H1 (cell line): ENCODE data around the gene GHRL. TPM values are rescaled to one million over a fixed set of nuclear protein-coding genes. Genes with fewer than 3 reads are reported as not detected.

Experiments used
- CTCF ChIA-PET: fragments of 300-600 bp; sonication (Branson Sonifier 250); formaldehyde crosslinking; loops from one replicate; lab custom pipeline; 2021; ENCODE audit not compliant: partially characterized antibody; lab: Charles Lee
- POLR2A ChIA-PET: fragments of 300-600 bp; sonication (Branson Sonifier 250); formaldehyde crosslinking; loops from one replicate; lab custom pipeline; 2021; ENCODE audit warnings: inconsistent platforms; ENCODE audit not compliant: partially characterized antibody; lab: Charles Lee
- DNase-seq, 2 experiments: peaks; one replicate each; pipeline versions ENCODE4 v3.0.0 to v3.0.0-alpha.2; 2010 to 2022; ENCODE audit warnings: low spot score in 2 of 2, low read depth in 1 of 2, mixed read lengths in 1 of 2
- FAIRE-seq: peaks from 2 replicates; lab custom pipeline; 2011; peaks lifted over from hg19 to GRCh38; lab: Jason Lieb, UNC
- H2AFZ ChIP-seq: 2 replicates; pipeline ENCODE4 v1.8.1; 2012; ENCODE audit warnings: low read length, inconsistent platforms
- H2AK5ac ChIP-seq: 2 replicates; pipeline ENCODE4 v1.6.1; 2013; ENCODE audit warnings: low read depth, low read length
- H2BK120ac ChIP-seq: replicated peaks from 2 replicates; pipeline ENCODE3; 2013; ENCODE audit warnings: low read depth, low read length, inconsistent platforms
- H2BK12ac ChIP-seq: 2 replicates; pipeline ENCODE4 v1.6.1; 2013; ENCODE audit warnings: low read depth, low read length
- H2BK15ac ChIP-seq: 2 replicates; pipeline ENCODE4 v1.6.1; 2013; ENCODE audit warnings: low read length
- H2BK20ac ChIP-seq: 2 replicates; pipeline ENCODE4 v1.6.1; 2013; ENCODE audit warnings: low read length
- H2BK5ac ChIP-seq: 2 replicates; pipeline ENCODE4 v1.6.1; 2013; ENCODE audit warnings: low read depth, low read length
- H3K14ac ChIP-seq: 2 replicates; pipeline ENCODE4 v1.6.1; 2013; ENCODE audit warnings: inconsistent platforms; ENCODE audit not compliant: insufficient read length
- H3K18ac ChIP-seq: 2 replicates; pipeline ENCODE4 v1.6.1; 2013; ENCODE audit warnings: low read length; ENCODE audit errors: extremely low read depth
- H3K23ac ChIP-seq: 2 replicates; pipeline ENCODE4 v1.6.1; 2013; ENCODE audit warnings: inconsistent platforms; ENCODE audit not compliant: insufficient read length
- H3K23me2 ChIP-seq: 2 replicates; pipeline ENCODE4 v1.6.1; 2013; ENCODE audit warnings: low read depth, low read length
- H3K27ac ChIP-seq: 2 replicates; pipeline ENCODE4 v1.6.1; 2011; ENCODE audit warnings: low read depth, low read length, inconsistent platforms
- H3K27me3 ChIP-seq, 4 experiments: replicated peaks in 1 of 4; 1 replicate in 1 of 4; 2 replicates in 3 of 4; pipeline versions ENCODE4 v1.6.1 to v1.8.1; 2011 to 2013; ENCODE audit warnings: low read length in 3 of 4, mild to moderate bottlenecking in 3 of 4, inconsistent platforms in 2 of 4, mixed read lengths in 2 of 4, moderate library complexity in 1 of 4; ENCODE audit not compliant: control insufficient read depth in 3 of 4, insufficient read depth in 3 of 4; ENCODE audit errors: extremely low read depth in 1 of 4
- H3K36me3 ChIP-seq, 4 experiments: 2 replicates each; pipeline versions ENCODE4 v1.6.1 to v1.8.1; 2011 to 2013; ENCODE audit warnings: mild to moderate bottlenecking in 4 of 4, low read length in 3 of 4, moderate library complexity in 2 of 4, control low read depth in 1 of 4, inconsistent platforms in 1 of 4; ENCODE audit not compliant: insufficient read depth in 4 of 4, control insufficient read depth in 2 of 4
- H3K4ac ChIP-seq: replicated peaks from 2 replicates; pipeline ENCODE3; 2013; ENCODE audit warnings: low read length, low read depth, mixed read lengths, inconsistent platforms; ENCODE audit not compliant: insufficient read length
- H3K4me1 ChIP-seq, 4 experiments: replicated peaks in 1 of 4; 1 replicate in 1 of 4; 2 replicates in 3 of 4; pipeline versions ENCODE4 v1.6.1 to v1.8.1; 2011 to 2013; ENCODE audit warnings: low read length in 3 of 4, inconsistent platforms in 2 of 4, mixed read lengths in 1 of 4; ENCODE audit not compliant: insufficient read depth in 4 of 4, control insufficient read depth in 3 of 4
- H3K4me2 ChIP-seq, 2 experiments: 2 replicates each; pipeline versions ENCODE4 v1.6.1 to v1.8.1; 2011 to 2013; ENCODE audit warnings: low read depth in 2 of 2, low read length in 2 of 2, control low read depth in 1 of 2, inconsistent platforms in 1 of 2, mild to moderate bottlenecking in 1 of 2; ENCODE audit not compliant: insufficient read depth in 1 of 2
- H3K4me3 ChIP-seq, 4 experiments: fragments of 200-600, 300-600 bp in 1 of 4; sonication (generic), shearing (Covaris generic), sonication (Bioruptor Twin) in 1 of 4; 2 replicates each; pipeline versions ENCODE4 v1.5.1 to v1.8.1; 2011 to 2016; ENCODE audit warnings: low read length in 4 of 4, low read depth in 3 of 4, control low read depth in 2 of 4, inconsistent platforms in 2 of 4, mild to moderate bottlenecking in 2 of 4, mixed read lengths in 1 of 4, moderate library complexity in 1 of 4; ENCODE audit not compliant: insufficient read depth in 2 of 4; ENCODE audit errors: extremely low read depth in 1 of 4
- H3K56ac ChIP-seq: replicated peaks from 2 replicates; pipeline ENCODE3; 2013; ENCODE audit warnings: low read depth, mild to moderate bottlenecking, mixed read lengths, low read length, inconsistent platforms; ENCODE audit not compliant: insufficient read length
- H3K79me1 ChIP-seq: 2 replicates; pipeline ENCODE4 v1.6.1; 2013; ENCODE audit warnings: low read depth, low read length, control low read depth
- H3K79me2 ChIP-seq, 2 experiments: 2 replicates each; pipeline versions ENCODE4 v1.6.1 to v1.8.1; 2012 to 2013; ENCODE audit warnings: low read length in 2 of 2, mild to moderate bottlenecking in 2 of 2, inconsistent platforms in 1 of 2; ENCODE audit not compliant: insufficient read depth in 2 of 2, control insufficient read depth in 1 of 2
- H3K9ac ChIP-seq, 4 experiments: replicated peaks in 1 of 4; 1 replicate in 1 of 4; 2 replicates in 3 of 4; pipeline versions ENCODE4 v1.6.1 to v1.8.1; 2011 to 2013; ENCODE audit warnings: low read depth in 3 of 4, low read length in 3 of 4, control low read depth in 2 of 4, mild to moderate bottlenecking in 2 of 4, moderate library complexity in 2 of 4, inconsistent platforms in 1 of 4; ENCODE audit errors: extremely low read depth in 1 of 4
- H3K9me3 ChIP-seq, 2 experiments: 2 replicates each; pipeline versions ENCODE4 v1.6.1 to v1.8.1; 2012 to 2013; ENCODE audit warnings: mild to moderate bottlenecking in 2 of 2, moderate library complexity in 2 of 2, control low read depth in 1 of 2, inconsistent platforms in 1 of 2, low read depth in 1 of 2, low read length in 1 of 2, mixed read lengths in 1 of 2; ENCODE audit not compliant: insufficient read depth in 2 of 2
- H4K20me1 ChIP-seq, 2 experiments: replicated peaks in 1 of 2; 2 replicates each; pipeline versions ENCODE3 to v1.8.1; 2011 to 2013; ENCODE audit warnings: inconsistent platforms in 2 of 2, low read length in 2 of 2, mild to moderate bottlenecking in 1 of 2; ENCODE audit not compliant: insufficient read depth in 2 of 2, control insufficient read depth in 1 of 2
- H4K5ac ChIP-seq: 2 replicates; pipeline ENCODE4 v1.6.1; 2013; ENCODE audit warnings: low read length, low read depth, mixed read lengths, inconsistent platforms; ENCODE audit not compliant: insufficient read length
- H4K8ac ChIP-seq: 2 replicates; pipeline ENCODE4 v1.8.0; 2013; ENCODE audit warnings: mild to moderate bottlenecking, moderate library complexity, low read length, inconsistent platforms; ENCODE audit not compliant: insufficient read depth; ENCODE audit errors: extremely low read depth
- H4K91ac ChIP-seq: replicated peaks from 2 replicates; pipeline ENCODE3; 2013; ENCODE audit warnings: low read length, mixed read lengths, inconsistent platforms; ENCODE audit not compliant: insufficient read length
- WGBS, 2 experiments: shearing (Covaris generic) in 1 of 2; methylation state at CpG; one replicate each; pipeline versions ENCODE4 v1.1.6 to v1.1.7; 2013 to 2015; ENCODE audit warnings: low lambda C conversion rate in 2 of 2, mixed read lengths in 2 of 2, inconsistent platforms in 1 of 2, low coverage in 1 of 2, missing lambda C conversion rate in 1 of 2; ENCODE audit not compliant: insufficient replicate concordance in 2 of 2, insufficient coverage in 1 of 2, insufficient read length in 1 of 2; ENCODE audit errors: extremely low coverage in 1 of 2, missing lambda C conversion rate in 1 of 2; 5-methylcytosine and 5-hydroxymethylcytosine counted together
- polyA plus RNA-seq, 7 experiments: library from polyadenylated mRNA; depleted of rRNA in 3 of 7; stranded (reverse) in 5 of 7; unstranded in 2 of 7; fragments of >200 nt in 5 of 7; fragments of 200-250 nt in 2 of 7; gene quantifications; 1 replicate in 5 of 7; 2 replicates in 1 of 7; 4 replicates in 1 of 7; pipeline versions ENCODE4 v1.2.1 to v1.2.3, GENCODE V29; 2011 to 2013; ENCODE audit warnings: missing spikeins in 2 of 7, mixed read lengths in 2 of 7
- total RNA-seq: library from RNA; stranded (reverse); fragmentation: NEBNext Ultra II Directional; extraction: Animal tissue kit (Norgen Biotek cat#: 25700); gene quantifications from 2 replicates; pipeline ENCODE4 v1.2.1, GENCODE V29; 2021

Gene GHRL
- total and polyA plus RNA-seq, 2 of the 8 experiments (the other 6 are each of a cell fraction or from before 2014, with no cell fraction given), result 0.32 to 0.35 TPM

- no peak for FAIRE-seq
- CTCF ChIA-PET, result interaction anchor here (0.6 to 2.2 kb wide), 7 partner anchors 9 to 111 kb away, joined by 3 to 9 read pairs (median 4); partner anchors contain the start of gene GHRL
- Histone ChIP-seq H2AFZ (no peak overlapping the region), H3K4me2 (no peak overlapping the region), H2BK120ac (no peak overlapping the region), H3K27ac (no peak overlapping the region), H4K91ac (no peak overlapping the region), H3K9me3 (no peaks in the 10 kb centered on the region), H2BK5ac (no peak overlapping the region), H3K56ac (no peak overlapping the region), H2AK5ac (no peak overlapping the region), H3K9ac (no peak overlapping the region), H4K5ac (no peak overlapping the region), H2BK20ac (no peak overlapping the region), H2BK15ac (no peak overlapping the region), H3K4ac (no peak overlapping the region), H3K14ac (no peak overlapping the region), H3K79me1 (no peaks in the 10 kb centered on the region), H3K18ac (no peak overlapping the region), H3K23ac (no peak overlapping the region), H2BK12ac (no peak overlapping the region), H3K4me1 (peaks cover 0 to 7% (median 4%) of the 10 kb centered on the region in 4 experiments; a peak in 5 of 7 replicates), H3K79me2 (no peaks in the 10 kb centered on the region), H3K23me2 (no peaks in the 10 kb centered on the region), H3K27me3 (no peaks in the 10 kb centered on the region), H4K20me1 (peaks cover 0 to 3% of the 10 kb centered on the region in 2 experiments), H3K4me3 (no peak overlapping the region), H4K8ac (no peak overlapping the region), H3K36me3 (peaks cover 3 to 23% (median 18%) of the 10 kb centered on the region in 4 experiments)
- DNase-seq, result no peak
- 93% methylated on average over 5 of the region's 5 CpGs; no CpG with 5 or more reads in 1 of the 2 experiments for WGBS, 2 experiments
- POLR2A ChIA-PET, result interaction anchor here (0.8 to 1.2 kb wide), 2 partner anchors 8 to 14 kb away, joined by 4 read pairs; no protein-coding TSS in a partner anchor
Measured at GRCh38 chr3:10283638-10284037, 9.1 kb downstream of the GHRL start.
